Left ventricle myocardium superior (tissue), 1 donor: Measurements from ENCODE around the gene ING5. TPM values are rescaled to one million over a fixed set of nuclear protein-coding genes. Genes with fewer than 3 reads are reported as not detected.
"Not testable (repeated sequence)": the region's sequence is repeated elsewhere in the genome, so short reads cannot be mapped to it uniquely, and the experiment has no call there.

Experiments
- ATAC-seq: fragments of 200-7000 bp; cut with Tn5 transposase; one replicate; pipeline ENCODE4 v1.9.1; 2020; ENCODE audit warnings: mild to moderate bottlenecking, moderate library complexity
- DNase-seq: peaks from one replicate; pipeline ENCODE4 v3.0.0-alpha.2; 2020
- intact Hi-C: fragments of 100-400 bp; cut with micrococcal nuclease; formaldehyde crosslinking; loops from one replicate; pipeline ENCODE4 v1.11.0; 2022
- long read RNA-seq: library from polyadenylated mRNA; unstranded; transcript quantifications from one replicate; pipeline ENCODE4 v2.0.0, GENCODE V29; 2021
- total RNA-seq: library from RNA; stranded (reverse); fragmentation: NEBNext Ultra II Directional; extraction: Animal tissue kit (Norgen Biotek cat#: 25700); gene quantifications from one replicate; pipeline ENCODE4 v1.2.1, GENCODE V29; 2021
- donor health status: DM: no; HTN: yes; CAD: no; lungs with severe emphysema.

ING5 gene
- total RNA-seq = 16.0 TPM
- long read RNA-seq, full-length matches to known transcripts = 2 of 10 reads
- long read RNA-seq, partial matches to known transcripts = 1 of 10 reads
- long read RNA-seq, other reads (novel, unspliced or antisense) = 7 of 10 reads

DNA sequence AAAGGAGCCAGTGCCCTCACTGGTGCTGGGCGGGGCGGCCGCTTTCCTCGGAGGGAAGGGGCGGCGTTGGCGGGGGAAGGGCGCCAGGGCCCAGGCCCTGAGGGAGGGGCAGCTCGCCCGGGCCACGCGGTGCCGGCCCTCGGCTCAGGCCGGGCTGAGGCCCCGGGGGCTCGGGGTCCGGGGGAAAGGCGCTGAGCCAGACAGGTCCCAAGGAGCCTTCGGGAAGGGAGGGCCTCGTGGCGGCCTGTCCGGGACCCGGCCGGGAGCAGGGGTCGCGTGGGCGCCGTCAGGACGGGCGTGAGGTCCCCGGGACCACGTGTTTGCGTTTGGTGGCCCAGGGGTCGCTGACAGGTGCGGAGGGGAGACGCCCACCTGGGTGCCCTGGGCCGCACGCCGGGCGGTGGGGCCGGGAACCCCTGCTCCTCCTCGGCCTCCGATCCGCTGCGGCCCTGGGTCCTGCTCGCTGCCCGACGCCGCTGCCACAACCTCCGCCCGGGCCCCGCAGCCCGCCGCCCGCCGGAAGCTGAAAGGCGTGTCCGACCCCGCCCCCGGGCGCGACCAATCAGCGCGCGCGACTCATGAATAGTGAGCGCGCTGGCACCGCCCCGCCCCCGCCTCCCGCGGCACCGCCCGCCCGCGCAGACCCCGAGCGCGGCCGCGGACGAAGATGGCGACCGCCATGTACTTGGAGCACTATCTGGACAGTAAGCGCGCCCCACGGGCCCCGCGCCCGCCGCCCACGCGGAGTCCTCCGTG lies at the start of gene ING5:
ING5 (plus strand) TSS at position 641 of the 756 bp plus-strand sequence; CDS start at position 668, 27 bp downstream.
- peak; percentile 86 for ATAC-seq
- peak; percentile 100 for DNase-seq
- intact Hi-C loops = no loop called here

DNA sequence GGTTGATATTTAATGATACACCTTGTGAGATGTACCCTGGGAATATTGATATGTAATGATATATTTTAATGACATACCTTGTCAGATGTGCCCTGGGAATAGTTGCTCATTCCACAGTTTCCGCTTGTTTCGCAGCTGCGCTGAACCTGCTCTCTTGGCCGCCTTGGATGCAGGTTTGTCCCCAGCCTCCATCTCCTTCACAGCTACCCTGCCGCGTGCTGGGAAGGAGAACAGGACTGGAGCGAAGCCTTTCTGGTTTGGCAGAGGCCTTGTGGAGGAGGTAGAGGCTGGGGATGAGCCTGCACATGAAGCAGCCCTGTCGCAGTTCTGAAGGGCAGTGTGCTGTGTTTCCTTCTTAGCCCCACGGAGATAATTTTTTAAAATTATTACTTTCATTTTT lies 49.7 kb upstream of the ING5 start:
- no peak for DNase-seq
- intact Hi-C loops = no loop called here
- ATAC-seq = no peak

DNA sequence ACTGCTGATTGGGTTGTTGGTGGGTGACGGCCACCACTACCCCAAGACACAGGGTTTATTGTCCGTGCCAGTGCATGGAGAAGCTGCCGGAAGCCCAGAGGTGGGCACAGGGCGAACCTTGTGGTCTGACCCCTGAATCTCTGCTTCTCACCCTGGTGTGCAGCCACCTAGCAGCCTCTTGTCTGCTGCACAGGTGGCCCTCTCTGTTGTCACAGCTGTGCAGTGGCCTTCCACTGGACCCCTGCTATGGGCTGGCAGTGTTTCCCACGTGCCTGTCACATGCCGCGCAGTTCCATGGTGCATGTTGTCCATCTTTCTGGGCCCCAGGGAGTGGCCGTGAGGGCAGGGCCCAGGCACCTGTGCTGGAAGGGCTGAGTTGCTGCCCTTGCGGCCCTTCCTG lies 49.1 kb upstream of the ING5 start:
- intact Hi-C loops = no loop called here
- ATAC-seq = no peak
- DNase-seq = no peak

DNA sequence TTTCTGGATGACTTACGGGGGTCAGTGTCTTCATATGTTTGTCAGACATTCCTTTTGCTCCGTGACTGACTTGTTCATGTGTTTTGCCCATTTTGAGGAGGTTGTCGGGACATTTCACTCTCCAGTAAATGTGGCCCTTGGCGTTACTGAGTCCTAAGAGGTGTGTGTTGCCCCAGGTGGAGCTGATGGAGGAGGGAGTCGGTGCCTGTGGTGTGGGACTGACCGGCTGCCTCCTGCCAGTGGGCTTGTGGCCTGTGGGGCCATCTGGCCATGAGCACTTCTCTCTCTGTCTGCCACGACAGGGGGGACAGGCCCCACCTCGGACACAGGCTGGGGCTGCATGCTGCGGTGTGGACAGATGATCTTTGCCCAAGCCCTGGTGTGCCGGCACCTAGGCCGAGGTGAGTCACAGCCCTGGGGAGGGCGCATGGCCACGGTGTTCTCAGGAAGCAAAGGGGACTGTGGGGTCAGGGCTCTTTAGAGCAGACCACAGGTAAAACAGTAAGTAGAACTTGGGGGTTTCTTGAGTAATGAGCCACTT lies 48.6 kb upstream of the ING5 start:
- intact Hi-C loops = no loop called here
- ATAC-seq (no peak), DNase-seq (no peak)

DNA sequence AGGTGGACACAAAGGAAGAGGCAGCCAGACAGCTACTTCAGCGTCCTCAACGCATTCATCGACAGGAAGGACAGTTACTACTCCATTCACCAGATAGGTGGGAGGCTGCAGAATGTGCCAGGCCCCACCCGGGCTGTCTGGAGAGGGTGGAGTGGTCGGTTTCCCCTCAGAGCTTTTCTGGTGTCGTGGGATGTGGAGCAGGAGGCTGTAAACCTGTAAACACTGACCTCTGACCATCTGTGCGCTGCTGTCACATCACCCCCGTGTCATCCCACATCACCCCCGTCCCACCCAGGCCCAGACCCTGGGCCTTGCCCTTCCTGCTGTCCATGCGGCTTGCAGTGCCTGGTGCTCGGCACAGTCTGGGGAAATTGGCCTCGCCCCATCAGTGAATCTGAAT lies 47.3 kb upstream of the ING5 start:
- no peak for ATAC-seq
- no peak for DNase-seq
- intact Hi-C loops = no loop called here

DNA sequence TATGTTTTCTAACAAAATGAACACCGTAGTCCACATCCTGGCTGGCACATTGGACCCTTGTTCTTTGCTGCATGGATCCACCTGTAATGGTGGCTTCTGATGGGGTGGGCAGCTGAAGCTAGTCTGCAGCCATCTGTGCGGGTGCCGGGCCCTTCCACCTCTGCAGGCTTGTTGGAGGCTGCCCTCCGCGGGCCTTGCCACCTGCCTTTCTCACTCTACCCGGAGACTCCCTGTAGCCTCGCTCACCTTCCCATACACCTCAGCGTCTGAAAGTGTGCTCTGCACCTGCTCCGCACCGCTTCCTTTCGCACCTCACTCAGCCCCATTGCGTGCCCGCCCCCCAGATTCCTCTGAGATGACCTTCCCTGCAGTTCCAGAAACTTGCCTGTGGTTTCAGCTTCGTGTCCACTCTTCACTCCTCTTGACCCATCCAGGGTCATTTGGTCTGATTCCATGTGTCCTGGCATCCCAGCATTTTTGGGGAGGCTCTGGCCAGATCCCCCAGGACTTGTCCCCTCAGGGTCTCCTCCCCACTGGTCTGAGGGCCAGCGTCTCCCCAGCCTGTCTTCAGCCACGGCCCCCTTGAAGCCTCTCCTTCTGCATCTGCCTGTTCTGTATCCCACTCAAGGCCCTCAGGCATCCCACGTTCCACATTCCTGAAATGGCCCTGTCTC lies 46.2 kb upstream of the ING5 start:
- intact Hi-C loops = no loop called here
- DNase-seq = no peak
- no peak for ATAC-seq

DNA sequence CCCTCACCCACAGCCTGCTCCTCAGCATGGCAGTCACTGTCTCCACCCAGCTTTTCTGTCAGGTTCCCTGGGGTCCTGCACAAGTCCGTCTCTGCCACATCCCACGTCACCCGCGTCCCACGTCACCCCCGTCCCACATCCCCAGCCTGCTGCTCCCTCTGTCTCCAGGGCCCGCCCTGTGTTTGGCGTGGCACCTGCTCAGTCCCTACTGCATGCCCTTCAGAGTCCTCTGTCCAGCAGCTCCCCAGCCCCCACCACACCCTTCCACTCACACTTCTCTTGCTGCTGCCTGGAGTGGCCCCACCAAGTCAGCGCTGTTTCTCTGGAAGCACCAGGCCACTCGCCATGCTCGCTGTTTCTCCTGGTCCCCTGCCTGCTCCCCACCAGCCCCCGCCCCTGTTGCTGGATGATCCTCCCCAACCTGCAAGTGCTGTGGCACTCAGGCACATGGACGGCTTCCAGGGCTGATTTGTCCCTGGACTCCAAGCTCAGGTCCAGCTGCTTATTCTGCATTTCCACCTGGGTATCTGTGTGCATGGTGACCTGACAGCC lies 45.6 kb upstream of the ING5 start:
- DNase-seq = peak; percentile 56
- intact Hi-C loops = no loop called here
- peak; percentile 74 for ATAC-seq

DNA sequence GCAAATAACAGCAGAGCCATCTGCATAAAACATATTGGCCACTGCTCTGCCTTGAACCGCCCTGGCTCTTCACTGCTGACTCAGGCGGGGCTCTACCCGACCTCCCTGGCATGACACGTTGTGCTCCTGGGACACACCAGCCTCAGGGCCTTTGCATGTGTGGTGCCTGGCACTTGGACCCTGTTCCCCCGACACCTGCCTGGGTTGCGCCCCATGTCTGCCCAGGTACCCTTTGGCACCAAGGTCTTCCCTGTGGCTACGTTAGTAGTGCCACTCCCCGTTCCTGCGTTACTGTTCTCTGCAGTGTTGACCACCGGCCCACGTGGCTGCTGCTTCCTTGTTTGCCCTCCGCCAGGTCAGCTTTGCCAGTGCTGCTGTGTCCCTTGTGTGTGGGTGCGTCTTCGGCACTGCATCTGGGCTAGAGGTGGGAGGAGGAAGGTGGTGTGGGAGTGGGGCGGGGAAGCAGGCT lies 44.0 kb upstream of the ING5 start:
- no peak for DNase-seq
- no peak for ATAC-seq
- intact Hi-C loops = no loop called here

DNA sequence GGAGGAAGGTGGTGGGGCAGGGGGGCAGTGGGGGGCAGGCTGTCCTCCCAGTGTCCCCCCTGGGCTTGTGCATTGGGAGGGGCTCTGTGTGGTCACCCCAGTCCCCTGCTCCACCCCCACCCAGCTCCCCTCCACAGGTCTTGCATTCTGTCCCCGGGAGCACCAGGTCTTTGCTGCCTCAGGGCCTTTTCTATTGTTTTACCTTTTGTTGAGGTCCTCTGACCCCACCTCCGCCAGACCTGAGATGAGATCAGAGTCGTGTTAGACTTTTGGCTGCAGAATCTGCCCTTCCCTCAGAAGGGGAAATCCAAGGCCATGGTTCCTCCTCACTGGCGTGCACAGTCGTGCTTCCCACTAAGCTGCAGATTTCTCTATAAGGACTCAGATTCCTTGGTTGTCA lies 43.5 kb upstream of the ING5 start:
- intact Hi-C loops = no loop called here
- ATAC-seq (no peak), DNase-seq (no peak)

DNA sequence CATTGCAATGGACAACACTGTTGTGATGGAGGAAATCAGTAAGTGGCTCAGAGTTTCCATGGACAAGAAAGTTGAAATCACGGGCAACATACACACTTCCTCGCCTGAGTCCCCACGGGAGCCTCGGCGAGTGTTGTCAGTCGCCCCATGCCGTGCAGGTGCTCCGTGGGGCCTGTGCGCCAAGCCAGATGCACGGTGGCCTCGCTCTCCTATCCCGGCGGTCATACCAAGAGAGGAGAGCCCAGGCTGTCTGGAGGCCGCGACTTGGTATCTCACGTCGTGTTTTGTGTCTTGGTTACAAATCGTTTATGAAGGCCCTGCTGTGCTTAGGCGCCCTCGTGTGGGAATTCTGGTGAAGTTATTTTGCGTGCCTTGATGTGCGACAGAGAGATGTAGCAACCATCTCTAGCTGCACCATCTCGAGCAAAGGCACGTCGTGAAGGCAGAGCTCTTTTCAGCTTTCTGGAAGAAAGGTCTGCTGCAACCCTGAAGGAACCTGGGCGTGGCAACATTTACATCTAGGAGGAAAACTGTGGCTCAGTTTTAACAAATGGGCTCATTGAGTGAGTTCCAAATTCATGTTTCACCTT lies 42.6 kb upstream of the ING5 start:
- intact Hi-C loops = no loop called here
- peak; percentile 54 for ATAC-seq
- DNase-seq = peak; percentile 69

DNA sequence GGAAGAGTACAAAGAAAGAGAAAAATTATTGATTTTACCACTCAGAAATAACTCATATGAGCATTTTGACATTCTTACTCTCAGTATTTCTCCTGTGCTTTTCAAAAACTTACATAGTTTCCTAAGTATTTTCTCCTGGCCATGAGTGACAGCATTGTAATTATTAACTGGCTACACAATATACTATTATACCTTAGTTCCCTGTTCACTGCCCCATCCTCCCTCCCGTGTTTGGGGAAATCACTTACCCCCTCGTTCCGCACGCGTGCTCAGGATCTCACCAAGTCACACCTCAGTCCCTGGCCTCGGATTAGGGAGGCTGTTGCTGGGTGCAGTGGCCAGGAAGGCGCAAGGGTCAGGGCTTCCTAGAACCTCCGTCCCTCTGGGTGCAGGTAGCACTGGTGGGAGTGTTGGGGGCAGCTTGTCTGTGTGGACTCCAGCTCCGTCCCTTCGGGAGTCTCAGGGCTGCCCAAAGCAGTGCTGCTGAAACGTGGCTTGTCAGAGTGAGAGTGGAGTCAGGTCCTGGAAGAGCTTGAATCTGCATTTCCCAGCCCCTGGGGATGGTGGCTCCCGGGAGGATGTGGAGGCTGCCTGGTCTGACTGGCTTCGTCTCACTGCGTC lies 41.1 kb upstream of the ING5 start:
- DNase-seq (no peak), ATAC-seq (no peak)
- intact Hi-C loops = no loop called here

DNA sequence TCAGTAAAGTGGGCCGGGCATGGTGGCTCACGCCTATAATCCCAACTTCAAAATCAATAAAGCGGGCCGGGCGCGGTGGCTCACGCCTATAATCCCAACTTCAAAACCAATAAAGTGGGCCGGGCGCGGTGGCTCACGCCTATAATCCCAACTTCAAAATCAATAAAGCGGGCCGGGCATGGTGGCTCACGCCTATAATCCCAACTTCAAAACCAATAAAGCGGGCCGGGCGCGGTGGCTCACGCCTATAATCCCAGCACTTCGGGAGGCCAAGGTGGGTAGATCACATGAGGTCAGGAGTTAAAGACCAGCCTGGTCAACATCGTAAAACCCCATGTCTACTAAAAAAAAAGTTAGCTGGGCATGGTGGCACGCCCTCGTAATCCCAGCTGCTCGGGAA lies 39.1 kb upstream of the ING5 start:
- intact Hi-C loops, DNase-seq, ATAC-seq: not testable (repeated sequence)

DNA sequence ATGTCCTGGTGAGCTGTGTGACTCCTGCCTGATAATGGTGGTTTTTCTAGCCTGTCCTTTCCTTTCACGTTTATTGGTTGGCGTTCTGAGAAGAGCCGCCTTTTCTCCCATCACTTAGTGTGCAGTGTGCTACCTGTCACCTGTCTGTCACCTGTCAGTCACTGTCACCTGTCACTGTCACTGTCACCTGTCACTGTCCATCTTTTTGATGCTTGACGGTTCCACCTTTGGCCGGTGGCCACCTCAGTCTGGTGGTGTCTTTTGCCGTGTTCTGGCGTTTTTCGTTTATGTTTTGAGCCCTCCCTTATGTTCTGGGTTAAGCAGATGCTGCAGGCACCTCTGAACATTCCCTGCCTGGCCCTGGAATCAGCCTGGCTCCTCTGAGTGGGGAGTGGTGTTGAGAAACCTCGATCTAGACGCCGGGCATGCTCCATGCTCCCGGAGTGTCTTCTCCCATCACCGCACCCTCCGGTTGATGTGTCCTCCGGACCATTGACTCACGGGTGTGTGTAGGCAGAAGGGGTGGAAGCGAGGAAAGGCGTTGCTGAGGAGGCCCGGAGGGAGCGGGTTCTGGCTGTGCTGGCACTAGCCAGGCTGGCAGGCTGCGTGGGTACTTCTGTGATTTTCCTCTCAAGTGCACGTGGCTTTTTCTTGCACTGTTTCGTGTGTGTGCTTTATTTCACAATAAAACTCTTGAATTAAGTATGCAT lies 36.0 kb upstream of the ING5 start:
- intact Hi-C loops = no loop called here
- DNase-seq (no peak), ATAC-seq (no peak)

DNA sequence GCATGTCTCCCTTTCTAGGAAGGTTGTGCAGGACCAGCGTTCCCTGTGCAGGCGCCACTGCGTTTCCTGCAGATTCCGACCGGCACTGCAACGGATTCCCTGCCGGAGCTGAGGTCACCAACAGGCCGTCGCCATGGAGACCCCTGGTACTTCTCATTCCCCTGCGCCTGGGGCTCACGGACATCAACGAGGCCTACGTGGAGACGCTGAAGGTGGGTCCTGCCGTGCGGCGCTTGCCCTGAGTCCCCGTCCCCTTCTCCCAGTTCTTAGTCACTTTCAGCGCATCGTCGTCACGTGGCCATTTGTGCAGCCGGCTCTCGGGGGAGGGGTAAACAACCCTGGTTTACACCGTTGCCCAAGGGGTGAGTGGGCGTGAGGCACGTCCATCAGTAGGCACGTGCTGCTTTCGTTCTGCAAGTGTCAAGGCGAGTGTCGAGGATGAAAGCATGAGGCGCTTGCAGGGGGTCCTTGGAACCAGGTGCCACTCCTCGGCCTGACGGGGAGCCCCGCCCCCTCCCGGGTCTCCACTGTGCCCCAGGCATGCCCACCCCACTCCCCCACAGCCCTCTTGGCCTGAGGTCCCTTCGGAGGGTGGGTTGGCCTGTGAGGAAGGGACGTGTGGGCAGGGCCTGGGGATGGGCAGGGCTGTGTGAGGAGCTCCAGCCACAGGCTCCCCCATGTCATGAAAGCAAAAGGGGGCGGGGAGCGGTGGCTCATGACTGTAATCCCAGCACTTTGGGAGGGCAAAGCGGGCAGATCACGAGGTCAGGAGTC lies 35.0 kb upstream of the ING5 start:
- ATAC-seq (no peak), DNase-seq (no peak)
- intact Hi-C loops = no loop called here

DNA sequence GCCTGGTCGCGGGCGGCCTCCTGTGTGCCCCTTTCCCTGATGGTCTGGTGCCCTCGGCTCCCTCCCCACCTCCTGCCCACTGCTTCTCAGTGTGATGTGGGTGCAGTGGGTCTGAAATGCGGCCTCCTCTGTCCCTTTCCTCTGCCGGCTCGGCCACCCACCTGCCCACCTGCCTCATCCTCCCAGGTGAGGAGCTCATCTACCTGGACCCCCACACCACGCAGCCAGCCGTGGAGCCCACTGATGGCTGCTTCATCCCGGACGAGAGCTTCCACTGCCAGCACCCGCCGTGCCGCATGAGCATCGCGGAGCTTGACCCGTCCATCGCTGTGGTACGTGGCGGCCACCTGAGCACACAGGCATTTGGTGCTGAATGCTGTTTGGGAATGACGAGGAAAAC lies 33.5 kb upstream of the ING5 start:
- no peak for DNase-seq
- intact Hi-C loops = no loop called here
- ATAC-seq = no peak

DNA sequence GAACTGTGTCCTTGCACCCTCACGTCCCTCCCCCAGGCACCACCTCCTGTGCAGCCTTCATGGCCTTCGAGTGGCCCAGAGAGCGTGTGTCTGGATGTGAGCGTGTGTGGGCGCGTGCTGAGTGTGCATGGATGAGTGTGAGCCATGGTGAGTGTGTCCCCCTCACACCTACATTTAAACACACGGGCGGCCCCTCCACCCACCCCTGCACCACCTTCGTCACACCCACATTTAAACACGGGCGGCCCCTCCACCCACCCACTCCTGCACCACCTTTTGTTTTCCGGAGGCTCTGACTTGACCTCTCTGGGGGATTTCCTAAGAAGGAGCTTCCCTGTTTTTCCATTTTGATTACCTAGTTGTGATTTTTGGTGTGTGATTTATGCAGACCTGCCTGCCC lies 33.0 kb upstream of the ING5 start:
- intact Hi-C loops = no loop called here
- ATAC-seq (no peak), DNase-seq (no peak)

DNA sequence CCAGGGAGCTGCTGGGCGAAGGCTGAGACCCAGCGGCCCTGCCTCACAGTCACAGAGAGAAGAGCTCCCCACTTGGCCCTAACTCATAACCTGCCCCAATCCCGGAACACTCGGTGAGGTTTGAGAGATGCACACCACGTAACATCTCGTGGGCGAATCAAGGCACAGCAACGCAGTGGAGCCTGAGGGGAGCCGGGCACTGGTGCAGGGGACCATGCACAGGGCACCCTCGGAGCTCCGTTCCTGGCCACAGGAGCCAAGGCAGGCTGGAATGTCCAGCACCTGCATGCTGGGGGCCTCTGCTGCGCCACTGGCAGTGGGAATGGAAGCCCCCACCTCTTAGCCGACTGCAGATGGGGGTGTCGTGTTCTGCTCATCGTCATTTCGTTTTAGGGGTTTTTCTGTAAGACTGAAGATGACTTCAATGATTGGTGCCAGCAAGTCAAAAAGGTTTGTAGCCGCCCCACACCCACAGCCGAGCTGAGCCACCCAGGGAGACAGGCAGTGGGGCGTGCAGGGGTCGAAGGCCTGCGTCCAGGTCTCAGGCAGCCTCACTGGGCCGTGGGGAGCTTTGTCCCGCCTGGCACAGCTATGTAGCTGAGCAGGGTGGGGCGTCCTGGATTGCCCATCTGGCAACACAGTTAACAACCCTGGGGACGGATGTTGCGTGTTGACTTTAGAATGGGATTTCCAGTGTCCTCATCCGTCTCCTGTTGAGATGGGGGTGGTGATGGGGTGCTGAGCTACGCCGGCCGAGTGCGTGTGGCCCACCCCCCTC lies 31.3 kb upstream of the ING5 start:
- DNase-seq (no peak), ATAC-seq (no peak)
- intact Hi-C loops = no loop called here
